Ishikawa (cell line): ENCODE data around the gene FTO.

Experiments
- CEBPB ChIP-seq: IDR thresholded peaks from 2 replicates; pipeline ENCODE4 v1.6.1; 2012
- CREB1 ChIP-seq: IDR thresholded peaks from 2 replicates; pipeline ENCODE4 v1.6.1; 2012; ENCODE audit warnings: low read depth
- EP300 ChIP-seq: IDR thresholded peaks from 2 replicates; pipeline ENCODE4 v1.6.1; 2012; ENCODE audit warnings: borderline replicate concordance
- RAD21 ChIP-seq: IDR thresholded peaks from 2 replicates; pipeline ENCODE4 v1.6.1; 2012; ENCODE audit warnings: low read depth
- REST ChIP-seq: IDR thresholded peaks from 2 replicates; pipeline ENCODE4 v1.6.1; 2012; ENCODE audit warnings: low read depth, mild to moderate bottlenecking
- TAF1 ChIP-seq: IDR thresholded peaks from 2 replicates; pipeline ENCODE4 v1.6.1; 2012; ENCODE audit warnings: low read depth, mild to moderate bottlenecking
- TCF12 ChIP-seq: IDR thresholded peaks from 2 replicates; pipeline ENCODE4 v1.6.1; 2012; ENCODE audit warnings: low read depth
- USF1 ChIP-seq: IDR thresholded peaks from 2 replicates; pipeline ENCODE4 v1.6.1; 2012
- YY1 ChIP-seq: IDR thresholded peaks from 2 replicates; pipeline ENCODE4 v1.6.1; 2012; ENCODE audit warnings: low read depth
- ZBTB7A ChIP-seq: IDR thresholded peaks from 2 replicates; pipeline ENCODE4 v1.6.1; 2012; ENCODE audit warnings: low read depth
- TF ChIP-seq, protein P1 (sequence below): IDR thresholded peaks from 2 replicates; pipeline ENCODE4 v1.6.1; 2012

- TF ChIP-seq EP300 (no peak), YY1 (no peak), TCF12 (no peak), CEBPB (no peak), CREB1 (no peak), REST (no peak), ZBTB7A (no peak), TAF1 (no peak), RAD21 (no peak), USF1 (no peak)
- TF ChIP-seq, protein P1, sequence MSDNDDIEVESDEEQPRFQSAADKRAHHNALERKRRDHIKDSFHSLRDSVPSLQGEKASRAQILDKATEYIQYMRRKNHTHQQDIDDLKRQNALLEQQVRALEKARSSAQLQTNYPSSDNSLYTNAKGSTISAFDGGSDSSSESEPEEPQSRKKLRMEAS: no peak
Measured at GRCh38 chr16:53998966-53999522, 295.1 kb downstream of the FTO start.
